Pons (tissue), 1 donor: ENCODE results near the gene CDCA3.

Experiments
- DNase-seq: peaks from one replicate; pipeline ENCODE4 v3.0.0-alpha.2; 2016; ENCODE audit warnings: low spot score

CDCA3 gene

DNA sequence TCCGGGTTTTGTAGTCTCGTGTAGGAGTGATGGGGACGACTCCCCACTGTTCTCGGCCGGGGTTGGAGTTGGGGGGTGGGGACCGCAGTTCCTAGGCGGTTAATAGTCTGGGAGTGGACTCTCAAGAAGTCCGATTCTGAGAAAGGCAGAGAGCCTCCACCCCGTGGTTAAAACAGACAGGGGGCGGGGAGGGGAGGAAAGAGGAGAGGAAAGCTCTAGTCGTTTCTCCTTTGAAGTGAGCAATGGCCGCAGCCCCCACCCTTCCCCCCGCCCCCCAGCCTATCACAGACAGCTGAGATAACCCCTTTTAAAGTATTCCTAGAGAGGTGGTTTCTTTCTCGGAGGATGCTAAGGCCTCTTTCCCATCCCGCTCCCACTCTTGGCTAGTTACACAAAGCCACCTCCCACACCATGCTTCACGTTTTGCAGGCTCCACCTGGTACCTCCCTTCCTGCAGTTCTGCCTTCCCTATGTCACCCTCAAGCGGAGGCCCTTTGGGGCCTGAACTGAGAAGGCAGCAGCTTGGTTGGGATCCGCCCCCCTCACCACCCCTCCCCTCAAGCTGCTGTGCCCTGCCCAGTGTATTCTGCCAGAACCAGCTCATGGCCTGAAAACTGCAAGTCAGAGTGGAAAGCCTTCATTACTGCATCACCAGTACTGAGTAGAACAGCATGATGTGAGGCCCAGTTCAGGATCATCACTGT is 1.7 kb upstream of the CDCA3 start:
- peak; percentile 73 for DNase-seq

DNA sequence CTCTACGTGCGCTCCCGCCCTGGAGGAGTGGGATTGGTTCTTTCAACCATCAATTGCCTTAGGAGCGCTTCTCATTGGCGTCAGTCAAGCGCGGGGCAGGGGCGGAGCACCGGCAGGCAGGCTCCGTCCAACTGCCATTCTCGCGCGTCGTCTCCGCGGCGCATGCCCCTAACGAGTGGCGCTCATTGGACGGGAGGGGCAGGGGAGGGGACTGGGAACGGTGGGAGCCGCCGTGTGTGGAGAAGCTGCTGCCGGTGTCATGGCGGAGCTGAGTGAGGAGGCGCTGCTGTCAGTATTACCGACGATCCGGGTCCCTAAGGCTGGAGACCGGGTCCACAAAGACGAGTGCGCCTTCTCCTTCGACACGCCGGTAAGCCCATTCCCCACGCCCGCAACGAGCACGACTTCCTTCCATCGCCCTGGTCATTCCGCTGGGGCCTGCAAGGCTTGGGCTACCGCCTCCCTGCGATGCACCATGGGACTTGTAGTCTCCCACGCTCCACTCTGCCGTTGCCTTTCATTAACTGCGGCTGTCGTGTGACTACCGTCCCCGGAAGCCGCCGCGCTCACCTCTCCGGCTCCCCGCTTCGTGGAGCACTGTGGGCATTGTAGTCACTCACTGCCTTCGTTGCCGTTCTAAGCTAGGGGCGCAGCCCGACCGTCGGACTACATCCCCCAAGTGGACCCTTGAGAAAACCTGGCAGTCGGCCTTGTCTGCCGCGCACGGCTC is 1.0 kb upstream of the CDCA3 start, which contains the start of gene USP5:
USP5 (plus strand) TSS at position 230 of the 730 bp plus-strand sequence; CDS start at position 260, 30 bp downstream.
- peak; percentile 100 for DNase-seq

DNA sequence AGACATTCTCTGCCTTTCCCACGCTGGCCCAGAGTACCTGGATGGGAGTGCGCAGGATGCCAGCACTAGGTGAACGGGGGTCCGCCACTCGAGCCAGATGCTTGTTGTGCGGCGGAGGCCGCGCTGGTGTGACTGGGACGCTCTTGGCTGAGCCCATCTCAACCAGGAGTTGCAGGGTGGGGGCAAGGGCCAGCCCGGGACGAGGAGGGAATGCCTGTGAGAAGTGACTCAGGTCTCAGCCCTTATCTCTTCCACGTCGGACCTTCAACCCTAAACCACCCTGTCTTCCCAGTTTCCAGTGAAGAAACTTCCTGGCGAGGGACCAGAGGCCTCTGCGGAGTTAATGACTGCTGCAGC is 312 bp downstream of the CDCA3 start:
- no peak for DNase-seq

DNA sequence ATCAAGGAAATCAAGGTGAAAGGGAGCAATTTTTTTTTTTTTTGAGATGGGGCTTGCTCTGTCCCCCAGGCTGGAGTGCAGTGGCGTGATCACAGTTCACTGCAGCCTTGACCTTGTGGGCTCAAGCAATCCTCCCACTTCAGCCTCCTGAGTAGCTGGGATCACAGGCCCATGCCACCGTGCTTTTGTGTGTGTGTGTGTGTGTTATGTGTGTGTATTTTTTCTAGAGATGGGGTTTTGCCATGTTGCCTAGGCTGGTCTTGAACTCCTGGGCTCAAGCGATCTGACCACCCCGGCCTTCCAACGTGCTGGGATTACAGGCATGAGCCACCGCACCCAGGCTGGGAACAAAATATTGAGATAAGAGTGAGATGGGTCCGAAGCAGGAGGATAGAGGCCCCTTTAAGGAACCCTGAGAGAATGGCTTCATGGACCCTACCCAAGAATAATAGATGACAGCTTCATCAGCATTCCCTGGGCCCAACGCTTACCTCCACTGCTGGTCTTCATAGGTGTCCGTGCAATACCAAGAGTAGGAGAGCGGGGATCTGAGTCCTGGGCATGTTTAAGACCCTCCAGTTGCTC is 1.0 kb downstream of the CDCA3 start:
- no peak for DNase-seq

DNA sequence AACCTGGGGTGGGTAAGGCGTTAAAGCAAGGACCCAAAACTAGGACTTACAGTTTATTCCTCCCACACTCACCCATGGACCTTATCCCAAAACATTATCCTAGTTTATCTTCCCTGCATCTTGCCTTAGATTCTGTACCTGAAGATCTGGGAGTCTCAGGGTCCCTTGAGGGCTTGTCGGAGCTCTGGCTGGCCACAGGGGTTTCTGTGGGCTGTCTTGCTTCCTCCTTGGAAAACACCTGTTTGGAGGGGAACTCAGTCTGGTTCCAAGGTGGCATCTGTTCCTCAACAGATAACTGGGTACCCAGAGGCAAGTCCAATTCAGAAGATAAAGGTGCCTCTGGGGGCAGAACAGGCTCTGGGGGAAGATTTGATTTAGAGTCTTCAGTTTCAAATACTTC is 1.7 kb downstream of the CDCA3 start:
- no peak for DNase-seq

DNA sequence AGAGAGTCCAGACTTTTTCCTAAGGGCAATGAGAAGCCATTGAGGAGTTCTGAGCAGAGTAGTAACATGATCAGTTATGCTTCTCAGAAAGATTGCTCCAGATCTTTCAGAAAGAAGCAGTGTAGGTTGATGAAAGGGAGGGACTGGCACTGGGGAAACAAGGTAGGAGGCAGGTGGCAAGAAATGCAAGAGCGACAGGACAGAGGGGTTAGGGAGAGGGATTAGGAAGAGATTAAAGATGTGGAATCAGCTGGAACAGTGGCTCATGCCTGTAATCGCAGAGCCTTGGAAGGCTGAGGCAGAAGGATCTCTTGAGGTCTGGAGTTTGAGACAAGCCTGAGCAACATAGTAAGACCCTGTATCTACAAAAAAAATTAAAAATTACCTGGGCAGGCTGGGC is 3.4 kb downstream of the CDCA3 start:
- no peak for DNase-seq

DNA sequence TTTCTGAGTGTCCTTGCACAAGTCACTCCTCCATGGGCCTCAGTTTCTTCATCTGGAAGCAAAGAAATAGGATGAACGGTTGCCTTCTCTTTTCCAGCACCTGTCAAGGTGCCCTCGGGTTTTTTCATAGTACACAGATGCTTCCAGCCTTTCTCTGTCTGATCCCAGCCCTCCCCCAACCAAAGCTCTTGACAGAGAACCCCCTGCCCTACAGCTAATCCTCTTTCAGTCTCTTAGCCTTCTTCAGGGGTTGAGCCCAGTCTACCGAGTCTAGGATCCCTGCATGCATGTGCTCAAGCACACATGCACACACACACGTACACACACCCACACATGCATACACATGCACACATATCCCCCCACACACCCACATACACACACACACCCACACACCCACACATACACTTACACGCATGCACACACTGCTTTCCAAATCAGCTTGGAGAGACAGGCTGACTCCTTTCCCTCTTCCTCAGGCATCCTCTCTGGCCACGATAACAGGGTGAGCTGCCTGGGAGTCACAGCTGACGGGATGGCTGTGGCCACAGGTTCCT is 4.7 kb downstream of the CDCA3 start:
- no peak for DNase-seq

DNA sequence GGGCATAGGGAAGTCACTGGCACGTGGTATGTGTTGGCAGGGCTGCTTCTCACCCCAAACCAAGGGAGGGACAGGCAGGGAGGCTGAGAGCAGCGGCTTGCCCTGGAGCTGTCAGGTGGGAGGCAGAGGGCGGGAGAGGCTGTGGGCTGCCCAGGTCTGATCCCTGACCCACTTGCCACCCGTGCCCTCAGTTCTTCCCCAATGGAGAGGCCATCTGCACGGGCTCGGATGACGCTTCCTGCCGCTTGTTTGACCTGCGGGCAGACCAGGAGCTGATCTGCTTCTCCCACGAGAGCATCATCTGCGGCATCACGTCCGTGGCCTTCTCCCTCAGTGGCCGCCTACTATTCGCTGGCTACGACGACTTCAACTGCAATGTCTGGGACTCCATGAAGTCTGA is 5.7 kb downstream of the CDCA3 start:
- DNase-seq, result no peak

DNA sequence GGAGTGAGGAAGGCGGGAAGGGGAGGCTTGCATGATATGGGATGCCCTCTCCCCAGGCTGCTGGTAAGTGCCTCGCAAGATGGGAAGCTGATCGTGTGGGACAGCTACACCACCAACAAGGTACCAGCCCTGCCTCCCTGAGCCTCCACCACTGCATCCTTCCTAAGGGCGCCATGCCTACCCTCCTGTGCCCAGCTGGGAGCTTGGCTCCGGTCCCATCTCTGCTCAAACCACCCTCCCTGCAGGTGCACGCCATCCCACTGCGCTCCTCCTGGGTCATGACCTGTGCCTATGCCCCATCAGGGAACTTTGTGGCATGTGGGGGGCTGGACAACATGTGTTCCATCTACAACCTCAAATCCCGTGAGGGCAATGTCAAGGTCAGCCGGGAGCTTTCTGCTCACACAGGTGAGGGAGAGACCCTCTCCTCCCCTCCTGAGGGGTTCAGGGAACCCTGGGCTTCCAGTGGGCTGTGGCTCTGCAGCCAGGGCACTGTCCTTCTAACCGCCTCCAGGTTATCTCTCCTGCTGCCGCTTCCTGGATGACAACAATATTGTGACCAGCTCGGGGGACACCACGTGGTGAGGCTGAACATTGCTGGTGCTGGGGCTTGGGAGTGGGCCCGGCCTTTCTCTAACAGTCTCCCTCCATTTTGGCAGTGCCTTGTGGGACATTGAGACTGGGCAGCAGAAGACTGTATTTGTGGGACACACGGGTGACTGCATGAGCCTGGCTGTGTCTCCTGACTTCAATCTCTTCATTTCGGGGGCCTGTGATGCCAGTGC is 7.8 kb downstream of the CDCA3 start:
- DNase-seq, result no peak

DNA sequence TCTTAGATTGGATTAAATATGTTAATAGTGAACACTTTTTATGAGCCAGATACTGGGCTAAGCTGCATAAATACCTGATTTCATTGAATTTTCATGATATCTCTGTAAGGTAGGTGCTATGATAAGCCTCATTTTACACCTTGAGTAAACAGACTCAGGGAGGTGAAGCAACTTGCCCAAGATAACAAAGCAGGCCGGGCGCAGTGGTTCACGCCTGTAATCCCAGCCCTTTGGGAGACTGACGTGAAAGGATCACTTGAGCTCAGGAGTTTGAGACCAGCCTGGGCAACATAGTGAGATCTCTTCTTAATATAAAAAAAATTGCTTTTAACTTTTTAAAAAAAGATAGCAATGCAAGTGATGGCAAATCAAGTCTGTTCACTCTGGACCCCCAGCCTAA is 9.0 kb downstream of the CDCA3 start:
- no peak for DNase-seq

DNA sequence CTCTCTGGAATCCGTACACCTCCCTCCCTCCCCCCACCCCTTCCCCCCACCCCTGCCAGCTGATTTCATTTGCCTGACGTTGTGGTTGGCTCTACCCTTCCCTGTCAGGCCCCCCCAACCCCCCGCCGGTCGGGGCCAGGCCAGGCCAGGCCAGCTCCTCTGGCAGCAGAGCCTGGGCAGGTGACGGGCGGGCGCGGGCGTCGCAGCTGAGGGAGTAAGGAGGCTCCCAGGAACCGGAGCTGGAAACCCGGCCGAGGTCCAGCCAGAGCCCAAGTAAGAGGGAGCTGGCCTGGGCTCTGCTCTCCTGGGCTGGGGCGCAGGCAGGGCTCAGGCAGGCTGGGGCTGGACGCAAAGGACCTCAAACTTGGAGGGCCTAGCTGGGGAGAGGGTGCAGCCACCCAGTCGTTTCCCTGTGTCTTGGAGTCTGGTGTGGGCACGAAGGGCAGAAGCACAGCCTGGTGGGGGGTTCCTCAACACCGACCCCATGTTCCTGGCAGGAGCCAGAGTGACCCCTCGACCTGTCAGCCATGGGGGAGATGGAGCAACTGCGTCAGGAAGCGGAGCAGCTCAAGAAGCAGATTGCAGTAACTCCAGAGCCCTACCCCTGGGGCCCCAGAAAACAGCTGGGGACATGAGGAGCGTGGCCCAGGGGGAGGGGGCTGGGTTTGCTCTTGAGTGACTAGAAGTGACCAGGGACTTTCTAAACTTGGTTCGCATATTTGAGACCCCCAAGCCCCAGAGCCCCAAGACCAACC is 10.1 kb downstream of the CDCA3 start, which contains the start of gene GNB3:
GNB3 (plus strand) TSS at position 165 of the 755 bp plus-strand sequence; CDS start at position 528, 363 bp downstream.
- DNase-seq, result no peak

DNA sequence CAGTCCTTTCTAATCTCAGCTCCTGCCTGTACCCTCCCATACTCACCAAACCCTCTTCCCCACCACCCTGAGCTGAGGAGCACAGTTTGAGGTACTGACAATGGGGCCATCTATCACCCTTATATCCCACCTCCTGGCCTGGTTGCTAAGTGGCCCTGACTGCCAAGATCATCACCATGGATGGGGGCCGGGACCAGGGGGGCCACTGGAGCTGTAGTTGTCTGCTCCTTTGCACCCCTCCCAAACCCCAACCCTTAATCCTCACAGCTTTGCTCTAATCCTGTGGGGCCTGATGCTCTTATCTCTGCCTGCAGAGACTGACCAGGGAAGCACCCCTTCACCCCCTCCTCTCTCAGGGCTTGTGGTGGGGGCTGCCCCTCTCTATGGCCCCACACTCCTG is 10.8 kb downstream of the CDCA3 start:
- no peak for DNase-seq

DNA sequence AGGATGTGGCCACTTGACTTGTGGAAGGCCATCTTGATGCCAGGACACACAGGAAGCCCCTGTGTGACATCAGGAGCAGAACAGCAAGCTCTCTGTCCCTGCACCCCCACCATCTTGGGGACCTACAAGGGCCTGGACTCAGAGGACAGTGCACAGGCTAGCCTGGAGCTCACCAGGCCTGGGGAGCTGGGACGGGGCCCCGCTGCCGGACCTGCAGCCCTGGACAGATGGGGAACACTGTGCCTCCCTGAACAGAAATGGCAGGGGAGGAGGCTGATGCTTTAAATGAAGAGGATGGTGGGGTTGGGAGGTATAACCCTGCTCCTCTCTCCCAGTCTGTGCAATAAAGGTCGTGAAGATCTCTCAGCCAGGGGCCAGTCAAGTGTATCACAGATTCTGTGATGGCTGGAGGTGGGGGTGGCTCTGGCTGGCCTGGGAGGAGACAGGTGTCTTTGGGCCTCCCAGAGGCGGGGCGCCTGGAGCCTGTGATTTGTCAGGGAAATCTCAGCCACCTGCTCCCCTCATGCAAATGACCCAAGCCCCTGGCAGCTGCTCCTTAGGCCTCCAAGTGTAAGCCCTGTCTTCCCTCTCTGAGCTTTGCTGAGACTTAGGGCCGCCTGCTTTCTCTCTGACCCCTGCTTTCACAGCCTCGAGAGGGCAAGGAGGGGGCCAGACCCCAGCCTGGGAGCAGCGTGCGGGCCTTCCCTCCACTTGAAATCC is 11.4 kb downstream of the CDCA3 start:
- no peak for DNase-seq

DNA sequence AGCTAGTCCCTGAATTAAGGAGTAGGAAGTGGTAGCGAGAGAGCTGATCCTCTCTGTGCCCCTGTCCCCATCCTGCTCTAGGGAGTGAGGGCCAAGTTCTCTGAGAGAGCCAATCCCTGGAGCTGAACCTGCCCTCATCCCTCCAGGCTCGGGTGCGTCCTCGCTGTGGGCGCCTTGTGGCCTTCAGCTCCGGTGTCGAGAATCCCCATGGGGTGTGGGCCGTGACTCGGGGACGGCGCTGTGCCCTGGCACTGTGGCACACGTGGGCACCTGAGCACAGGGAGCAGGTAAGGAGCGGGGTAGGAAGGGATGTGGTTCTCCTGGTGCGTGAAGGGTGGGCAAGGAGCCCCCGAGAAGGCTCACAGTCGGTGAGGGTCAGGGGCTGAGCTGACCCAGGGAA is 12.2 kb downstream of the CDCA3 start:
- no peak for DNase-seq

DNA sequence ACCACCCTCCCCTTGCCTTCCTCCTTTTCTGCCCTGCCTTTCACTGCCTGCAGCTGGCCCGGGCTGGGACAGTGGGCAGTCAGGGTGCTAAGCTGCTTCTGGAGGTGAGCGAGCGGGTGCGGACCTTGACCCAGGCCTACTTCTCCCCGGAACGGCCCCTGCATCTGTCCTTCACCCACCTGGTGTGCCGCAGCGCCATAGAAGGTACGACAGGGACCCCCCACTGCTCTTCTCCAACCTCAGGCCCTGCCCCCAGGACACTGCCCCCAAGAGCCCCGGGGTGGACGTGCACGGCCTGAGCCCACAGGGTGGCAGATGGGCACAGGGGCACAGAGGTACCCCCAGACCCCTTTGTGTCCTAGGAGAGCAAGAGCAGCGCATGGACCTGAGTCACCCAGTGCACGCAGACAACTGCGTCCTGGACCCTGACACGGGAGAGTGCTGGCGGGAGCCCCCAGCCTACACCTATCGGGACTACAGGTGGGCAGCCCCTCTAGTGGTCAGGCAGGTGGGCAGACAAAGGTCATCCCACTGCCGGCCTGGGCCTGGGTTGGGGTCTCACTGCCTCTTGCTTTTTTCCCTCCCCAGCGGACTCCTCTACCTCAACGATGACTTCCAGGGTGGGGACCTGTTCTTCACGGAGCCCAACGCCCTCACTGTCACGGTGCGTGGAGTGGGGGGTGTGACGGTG is 13.6 kb downstream of the CDCA3 start:
- no peak for DNase-seq

DNA sequence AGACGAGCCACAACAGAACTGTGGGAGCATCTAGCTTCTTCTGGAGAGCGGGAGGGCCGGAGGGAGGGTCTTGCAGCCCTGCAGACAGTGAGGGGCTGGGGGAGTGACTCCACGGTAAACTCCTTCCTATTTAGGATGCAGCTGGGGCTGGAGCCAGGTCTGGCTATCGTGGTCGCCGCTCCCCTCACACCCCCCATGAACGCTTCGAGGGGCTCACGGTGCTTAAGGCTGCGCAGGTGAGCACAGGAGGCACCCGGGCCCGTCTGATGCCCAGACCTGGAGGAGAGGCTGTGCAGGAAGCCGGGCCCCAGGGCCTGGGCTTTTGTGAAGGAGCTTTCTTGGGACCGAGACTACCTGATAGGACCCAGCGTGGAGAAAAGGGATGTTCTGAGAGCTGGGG is 14.2 kb downstream of the CDCA3 start:
- no peak for DNase-seq

DNA sequence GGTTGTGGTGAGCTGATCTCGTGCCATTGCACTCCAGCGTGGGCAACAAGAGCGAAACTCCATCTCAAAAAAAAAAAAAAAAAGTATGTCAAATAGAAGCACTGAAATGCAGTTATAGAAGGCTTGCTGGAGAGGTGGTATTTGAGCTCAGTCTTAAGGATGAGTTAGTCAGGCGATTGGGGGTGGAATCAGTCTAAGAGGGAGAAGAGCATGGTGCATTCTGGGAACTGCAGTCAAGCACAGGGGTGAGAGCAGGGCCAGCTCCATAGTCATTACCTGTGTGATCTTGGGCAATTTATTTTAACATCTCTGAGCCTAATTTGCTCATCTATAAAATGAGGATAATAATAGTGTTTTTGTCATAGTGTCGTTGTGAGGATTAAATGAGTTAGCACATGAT is 16.2 kb downstream of the CDCA3 start:
- DNase-seq, result no peak

DNA sequence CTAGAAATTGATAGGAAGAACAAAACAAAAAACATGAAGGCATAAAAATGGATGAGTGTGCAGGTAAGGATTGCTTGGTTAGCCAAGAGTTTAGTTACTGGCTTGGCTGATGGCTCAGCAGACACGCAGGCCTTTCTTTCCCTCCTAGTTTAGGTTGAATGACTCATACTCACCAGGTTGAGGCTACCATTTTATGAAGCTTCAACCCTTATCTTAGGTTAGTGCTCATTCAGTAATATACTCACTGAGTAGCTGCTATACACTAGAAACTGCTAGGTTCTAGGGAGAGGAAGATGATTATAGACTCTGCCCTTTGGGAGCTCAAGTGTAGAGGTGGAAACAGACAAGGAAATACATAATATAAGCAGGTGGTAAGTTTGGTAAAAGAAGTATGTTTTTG is 16.8 kb downstream of the CDCA3 start:
- no peak for DNase-seq

DNA sequence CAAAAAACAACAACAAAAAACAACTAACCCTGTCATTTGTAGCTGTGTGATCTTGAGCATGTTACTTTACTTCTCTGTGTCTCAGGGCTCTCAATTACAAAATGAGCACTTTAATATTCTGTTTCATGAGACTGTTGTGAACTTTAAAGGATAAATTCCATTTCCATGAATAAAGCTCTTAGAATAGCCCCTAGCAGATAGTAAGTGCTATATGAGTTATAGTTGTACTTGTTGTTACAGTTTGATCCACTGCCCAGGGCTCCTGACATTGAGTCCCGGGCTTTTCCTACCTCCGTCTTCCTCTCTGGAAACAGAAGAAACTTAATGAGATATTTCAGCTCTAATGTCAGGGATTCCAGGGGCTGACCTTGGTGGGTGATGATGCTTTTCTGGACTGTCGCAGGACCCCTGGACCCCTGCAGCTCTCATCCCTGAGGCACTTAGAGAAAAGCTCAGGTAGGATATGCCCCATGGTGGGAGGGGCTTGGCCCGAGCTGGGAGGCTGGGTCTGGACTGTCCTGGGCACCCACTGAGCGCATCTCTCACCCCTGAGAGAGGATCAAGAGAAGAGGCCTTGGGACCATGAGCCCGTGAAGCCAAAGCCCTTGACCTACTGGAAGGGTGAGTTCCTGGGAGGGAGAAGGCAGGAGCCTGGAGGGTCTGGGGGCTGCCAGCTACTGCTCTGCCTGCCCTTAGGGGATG is 17.7 kb downstream of the CDCA3 start:
- no peak for DNase-seq

DNA sequence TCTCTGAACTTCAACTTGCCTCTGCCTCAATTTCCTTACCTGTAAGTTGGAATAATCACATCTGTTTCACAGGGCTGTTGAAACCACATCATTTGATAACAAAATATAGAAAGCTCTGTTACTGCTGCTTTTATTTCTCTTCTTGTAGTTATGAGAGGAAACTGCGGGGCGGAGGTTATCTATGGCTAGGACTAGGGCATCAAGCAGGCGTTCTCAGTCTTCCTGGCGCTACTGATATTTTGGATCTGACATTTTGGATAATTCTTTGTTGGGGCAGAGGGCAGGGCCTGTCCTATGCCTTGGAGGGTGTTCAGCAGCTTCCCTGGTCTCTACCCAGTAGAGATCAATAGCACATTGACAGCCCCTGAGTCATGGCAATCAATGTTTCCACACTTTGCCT is 19.0 kb downstream of the CDCA3 start:
- DNase-seq, result no peak
